GM23338 (cell line): ENCODE results near the gene IL36RN. TPM values are rescaled to one million over a fixed set of nuclear protein-coding genes. Genes with fewer than 3 reads are reported as not detected.

Source experiments
- ATAC-seq: fragments of 200-7000 bp; cut with Tn5 transposase; 3 replicates; pipeline ENCODE4 v1.9.1; 2020
- DNase-seq: peaks from one replicate; pipeline ENCODE4 v3.0.0-alpha.2; 2015; ENCODE audit warnings: low spot score
- H2AFZ ChIP-seq: fragments of 200-600 bp; sonication (generic); 2 replicates; pipeline ENCODE4 v1.8.0; 2016; ENCODE audit warnings: antibody characterized with exemption, mild to moderate bottlenecking, moderate library complexity
- H3F3A ChIP-seq: fragments of 200-600 bp; sonication (generic); replicated peaks from 2 replicates; pipeline ENCODE4 v1.8.0; 2017; ENCODE audit warnings: antibody characterized with exemption, mixed run types, low read depth
- H3K27ac ChIP-seq: fragments of 200-600 bp; sonication (generic); 2 replicates; pipeline ENCODE4 v1.6.1; 2016; ENCODE audit warnings: low read depth
- H3K27me3 ChIP-seq: fragments of 200-600 bp; sonication (generic); 2 replicates; pipeline ENCODE4 v1.8.0; 2016; ENCODE audit warnings: mild to moderate bottlenecking, mixed run types, moderate library complexity; ENCODE audit not compliant: insufficient read depth
- H3K36me3 ChIP-seq: fragments of 200-600 bp; sonication (generic); 2 replicates; pipeline ENCODE4 v1.8.0; 2016; ENCODE audit warnings: mild to moderate bottlenecking; ENCODE audit not compliant: insufficient read depth
- H3K4me1 ChIP-seq: fragments of 200-600 bp; sonication (generic); 2 replicates; pipeline ENCODE4 v1.8.0; 2016; ENCODE audit warnings: mild to moderate bottlenecking, moderate library complexity; ENCODE audit not compliant: insufficient read depth
- H3K4me2 ChIP-seq: fragments of 200-600 bp; sonication (generic); 2 replicates; pipeline ENCODE4 v1.7.1; 2017; ENCODE audit warnings: mixed run types
- H3K4me3 ChIP-seq: fragments of 200-600 bp; sonication (generic); 2 replicates; pipeline ENCODE4 v1.6.1; 2016; ENCODE audit warnings: mixed run types
- H3K79me2 ChIP-seq: fragments of 200-600 bp; sonication (generic); replicated peaks from 2 replicates; pipeline ENCODE4 v1.8.0; 2017; ENCODE audit warnings: mild to moderate bottlenecking; ENCODE audit not compliant: insufficient read depth
- H3K9me2 ChIP-seq: fragments of 200-600 bp; sonication (generic); 2 replicates; pipeline ENCODE4 v1.8.0; 2017; ENCODE audit not compliant: insufficient read depth
- H4K20me1 ChIP-seq: fragments of 200-600 bp; sonication (generic); replicated peaks from 2 replicates; pipeline ENCODE4 v1.8.0; 2017; ENCODE audit warnings: mild to moderate bottlenecking; ENCODE audit not compliant: insufficient read depth
- H3K27ac Mint-ChIP-seq: 2 replicates; pipeline ENCODE4 v1.8.0; 2020; ENCODE audit warnings: inconsistent platforms, mild to moderate bottlenecking, moderate library complexity, mixed read lengths
- H3K27me3 Mint-ChIP-seq: 3 replicates; pipeline ENCODE4 v1.8.0; 2022; ENCODE audit warnings: low read depth, mild to moderate bottlenecking, moderate library complexity, mixed read lengths, inconsistent platforms; ENCODE audit not compliant: insufficient read depth, poor library complexity
- H3K36me3 Mint-ChIP-seq: 3 replicates; pipeline ENCODE4 v1.8.0; 2021; ENCODE audit warnings: low read depth, mild to moderate bottlenecking, inconsistent platforms, moderate library complexity, mixed read lengths
- H3K4me1 Mint-ChIP-seq: 3 replicates; pipeline ENCODE4 v1.8.0; 2020; ENCODE audit warnings: mild to moderate bottlenecking, inconsistent platforms, mixed read lengths
- H3K4me3 Mint-ChIP-seq: 3 replicates; pipeline ENCODE4 v1.8.0; 2021; ENCODE audit warnings: moderate library complexity, mild to moderate bottlenecking, inconsistent platforms, mixed read lengths
- H3K9me3 Mint-ChIP-seq: 3 replicates; pipeline ENCODE4 v1.8.0; 2020; ENCODE audit warnings: moderate library complexity, mild to moderate bottlenecking, inconsistent platforms, mixed read lengths
- CREB1 ChIP-seq: fragments of 250-450 bp; sonication (Bioruptor Pico); IDR thresholded peaks from 2 replicates; pipeline ENCODE4 v1.5.0; 2020; ENCODE audit warnings: low read depth, mild to moderate bottlenecking, moderate library complexity
- EZH2 ChIP-seq: fragments of 200-600 bp; sonication (generic); IDR thresholded peaks from one replicate; pipeline ENCODE4 v1.8.0; 2017; ENCODE audit warnings: antibody characterized with exemption, mild to moderate bottlenecking, low read depth; ENCODE audit not compliant: unreplicated experiment
- EZH2phosphoT487 ChIP-seq: fragments of 200-600 bp; sonication (generic); IDR thresholded peaks from one replicate; pipeline ENCODE4 v1.8.1; 2018; ENCODE audit warnings: antibody characterized with exemption; ENCODE audit not compliant: unreplicated experiment
- JUNB ChIP-seq: IDR thresholded peaks from one replicate; pipeline ENCODE4 v1.6.1; 2016; ENCODE audit warnings: antibody characterized with exemption; ENCODE audit not compliant: unreplicated experiment
- NANOG ChIP-seq: IDR thresholded peaks from 2 replicates; pipeline ENCODE4 v1.6.1; 2016; ENCODE audit warnings: antibody characterized with exemption, borderline replicate concordance
- POLR2AphosphoS5 ChIP-seq: IDR thresholded peaks from 2 replicates; pipeline ENCODE4 v1.6.1; 2016; ENCODE audit warnings: antibody characterized with exemption, low read depth
- STAT1 ChIP-seq: IDR thresholded peaks from one replicate; pipeline ENCODE4 v1.6.1; 2016; ENCODE audit warnings: antibody characterized with exemption; ENCODE audit not compliant: unreplicated experiment
- ZNF114 ChIP-seq: fragments of 250-450 bp; sonication (Bioruptor Pico); IDR thresholded peaks from 2 replicates; pipeline ENCODE4 v1.5.0; 2020; ENCODE audit warnings: mild to moderate bottlenecking, moderate library complexity
- ZNF331 ChIP-seq: fragments of 250-450 bp; sonication (Bioruptor Pico); IDR thresholded peaks from 2 replicates; pipeline ENCODE4 v1.5.0; 2020; ENCODE audit warnings: low read depth, mild to moderate bottlenecking, moderate library complexity
- polyA plus RNA-seq: library from polyadenylated mRNA; unstranded; fragments of >200 nt; fragmentation: Nextera tagmentation; extraction: Ambion mirVana; gene quantifications from 2 replicates; pipeline ENCODE4 v1.2.1, GENCODE V29; 2016
- total RNA-seq: library from RNA; depleted of rRNA; stranded (reverse); fragments of >200 nt; shearing (Covaris generic); gene quantifications from 2 replicates; pipeline ENCODE4 v1.2.3, GENCODE V29; 2014
- TF ChIP-seq, protein P1 (sequence below): IDR thresholded peaks from 2 replicates; pipeline ENCODE4 v1.6.1; 2016; ENCODE audit warnings: antibody characterized with exemption
- TF ChIP-seq, protein P2 (sequence below), 2 experiments: fragments of 200-600 bp in 1 of 2; sonication (generic) in 1 of 2; conservative IDR thresholded peaks; 2 replicates each; pipeline versions ENCODE4 v1.5.1 to v1.6.1; 2016 to 2017; ENCODE audit warnings: antibody characterized with exemption in 2 of 2, low read depth in 2 of 2, mild to moderate bottlenecking in 2 of 2, moderate library complexity in 1 of 2
- TF ChIP-seq, protein P3 (sequence below): fragments of 250-450 bp; sonication (Bioruptor Pico); IDR thresholded peaks from 2 replicates; pipeline ENCODE4 v1.5.0; 2020; ENCODE audit warnings: mild to moderate bottlenecking, moderate library complexity

Gene IL36RN
- total and polyA plus RNA-seq, 2 experiments from 2014 or later: not detected

DNA sequence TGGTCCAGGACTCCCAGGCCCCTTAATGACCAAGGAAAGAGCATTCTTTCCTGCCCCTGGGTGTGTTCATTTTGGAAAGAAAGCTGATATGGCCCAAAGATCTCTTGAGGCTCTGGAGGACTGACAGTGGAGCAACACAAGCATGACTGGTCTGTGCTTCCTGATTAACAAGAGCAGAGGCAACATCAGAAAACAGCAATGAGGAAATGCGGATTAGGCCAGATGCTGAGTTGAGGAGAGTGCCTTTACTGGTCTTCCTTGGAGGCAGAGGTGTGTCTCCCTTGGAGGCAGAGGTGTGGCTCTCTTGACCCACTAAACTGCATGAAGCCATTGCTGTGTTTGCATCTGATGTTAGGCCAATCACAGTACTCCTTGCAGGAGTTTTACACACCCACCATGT is 26.3 kb upstream of the IL36RN start (continued):
- TF ChIP-seq, protein P1, sequence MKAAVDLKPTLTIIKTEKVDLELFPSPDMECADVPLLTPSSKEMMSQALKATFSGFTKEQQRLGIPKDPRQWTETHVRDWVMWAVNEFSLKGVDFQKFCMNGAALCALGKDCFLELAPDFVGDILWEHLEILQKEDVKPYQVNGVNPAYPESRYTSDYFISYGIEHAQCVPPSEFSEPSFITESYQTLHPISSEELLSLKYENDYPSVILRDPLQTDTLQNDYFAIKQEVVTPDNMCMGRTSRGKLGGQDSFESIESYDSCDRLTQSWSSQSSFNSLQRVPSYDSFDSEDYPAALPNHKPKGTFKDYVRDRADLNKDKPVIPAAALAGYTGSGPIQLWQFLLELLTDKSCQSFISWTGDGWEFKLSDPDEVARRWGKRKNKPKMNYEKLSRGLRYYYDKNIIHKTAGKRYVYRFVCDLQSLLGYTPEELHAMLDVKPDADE: no peak
- TF ChIP-seq CREB1 (CRISPR knock-in tag) (no peak), JUNB (no peak), NANOG (no peak)
- TF ChIP-seq, protein P2, sequence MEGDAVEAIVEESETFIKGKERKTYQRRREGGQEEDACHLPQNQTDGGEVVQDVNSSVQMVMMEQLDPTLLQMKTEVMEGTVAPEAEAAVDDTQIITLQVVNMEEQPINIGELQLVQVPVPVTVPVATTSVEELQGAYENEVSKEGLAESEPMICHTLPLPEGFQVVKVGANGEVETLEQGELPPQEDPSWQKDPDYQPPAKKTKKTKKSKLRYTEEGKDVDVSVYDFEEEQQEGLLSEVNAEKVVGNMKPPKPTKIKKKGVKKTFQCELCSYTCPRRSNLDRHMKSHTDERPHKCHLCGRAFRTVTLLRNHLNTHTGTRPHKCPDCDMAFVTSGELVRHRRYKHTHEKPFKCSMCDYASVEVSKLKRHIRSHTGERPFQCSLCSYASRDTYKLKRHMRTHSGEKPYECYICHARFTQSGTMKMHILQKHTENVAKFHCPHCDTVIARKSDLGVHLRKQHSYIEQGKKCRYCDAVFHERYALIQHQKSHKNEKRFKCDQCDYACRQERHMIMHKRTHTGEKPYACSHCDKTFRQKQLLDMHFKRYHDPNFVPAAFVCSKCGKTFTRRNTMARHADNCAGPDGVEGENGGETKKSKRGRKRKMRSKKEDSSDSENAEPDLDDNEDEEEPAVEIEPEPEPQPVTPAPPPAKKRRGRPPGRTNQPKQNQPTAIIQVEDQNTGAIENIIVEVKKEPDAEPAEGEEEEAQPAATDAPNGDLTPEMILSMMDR (conservative IDR thresholded peaks at IDR 0.05; ENCODE audit: low read depth in 2 of 2): no peak

DNA sequence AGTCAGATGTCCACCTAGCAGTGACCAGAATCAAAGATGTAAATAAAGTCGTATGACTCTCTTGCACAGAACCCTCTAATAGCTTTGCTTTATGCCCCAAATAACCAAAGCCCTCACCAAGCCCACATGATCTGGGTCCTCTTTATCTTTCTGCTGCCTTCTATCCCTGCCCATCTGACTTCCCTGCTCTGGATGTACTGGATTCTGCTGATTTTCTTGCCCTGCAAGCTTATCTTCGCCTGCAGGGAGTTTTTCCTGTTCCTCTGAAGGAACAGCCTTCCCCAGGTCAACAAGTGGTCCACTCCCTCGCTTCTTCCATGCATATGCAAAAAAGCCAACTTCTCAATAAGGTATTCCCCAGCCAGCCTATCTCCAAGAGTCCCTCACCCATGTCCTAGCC is 25.0 kb upstream of the IL36RN start:
- Histone ChIP-seq H2AFZ (no peak overlapping the region), H4K20me1 (no peaks in the 10 kb centered on the region), H3F3A (no peaks in the 10 kb centered on the region), H3K36me3 (no peaks in the 10 kb centered on the region), H3K4me3 (no peak overlapping the region), H3K4me1 (no peaks in the 10 kb centered on the region), H3K4me2 (no peak overlapping the region), H3K27me3 (no peaks in the 10 kb centered on the region), H3K9me2 (peaks cover 11% of the 10 kb centered on the region; the same call in 1 of the 2 replicates), H3K79me2 (no peaks in the 10 kb centered on the region), H3K27ac (no peak overlapping the region)
- no peak for ATAC-seq
- Mint-ChIP-seq H3K27me3 (peaks cover 3% of the 10 kb centered on the region), H3K36me3 (no peaks in the 10 kb centered on the region; the same call in 2 of the 3 replicates), H3K4me3 (no peak overlapping the region), H3K4me1 (peaks cover 2% of the 10 kb centered on the region; the same call in 1 of the 3 replicates), H3K27ac (no peak overlapping the region; the same call in 1 of the 2 replicates), H3K9me3 (no peaks in the 10 kb centered on the region; the same call in 1 of the 3 replicates)
- DNase-seq: no peak
- no peak for TF ChIP-seq JUNB
- no peak for TF ChIP-seq CREB1 (CRISPR knock-in tag)
- TF ChIP-seq, protein P1: no peak
- TF ChIP-seq NANOG: no peak
- no peak for TF ChIP-seq ZNF114 (CRISPR knock-in tag)
- TF ChIP-seq EZH2: no peak
- no peak for TF ChIP-seq ZNF331 (CRISPR knock-in tag)
- TF ChIP-seq EZH2phosphoT487: no peak
- TF ChIP-seq, protein P2 (conservative IDR thresholded peaks at IDR 0.05; ENCODE audit: low read depth in 2 of 2): no peak
- TF ChIP-seq, protein P3, sequence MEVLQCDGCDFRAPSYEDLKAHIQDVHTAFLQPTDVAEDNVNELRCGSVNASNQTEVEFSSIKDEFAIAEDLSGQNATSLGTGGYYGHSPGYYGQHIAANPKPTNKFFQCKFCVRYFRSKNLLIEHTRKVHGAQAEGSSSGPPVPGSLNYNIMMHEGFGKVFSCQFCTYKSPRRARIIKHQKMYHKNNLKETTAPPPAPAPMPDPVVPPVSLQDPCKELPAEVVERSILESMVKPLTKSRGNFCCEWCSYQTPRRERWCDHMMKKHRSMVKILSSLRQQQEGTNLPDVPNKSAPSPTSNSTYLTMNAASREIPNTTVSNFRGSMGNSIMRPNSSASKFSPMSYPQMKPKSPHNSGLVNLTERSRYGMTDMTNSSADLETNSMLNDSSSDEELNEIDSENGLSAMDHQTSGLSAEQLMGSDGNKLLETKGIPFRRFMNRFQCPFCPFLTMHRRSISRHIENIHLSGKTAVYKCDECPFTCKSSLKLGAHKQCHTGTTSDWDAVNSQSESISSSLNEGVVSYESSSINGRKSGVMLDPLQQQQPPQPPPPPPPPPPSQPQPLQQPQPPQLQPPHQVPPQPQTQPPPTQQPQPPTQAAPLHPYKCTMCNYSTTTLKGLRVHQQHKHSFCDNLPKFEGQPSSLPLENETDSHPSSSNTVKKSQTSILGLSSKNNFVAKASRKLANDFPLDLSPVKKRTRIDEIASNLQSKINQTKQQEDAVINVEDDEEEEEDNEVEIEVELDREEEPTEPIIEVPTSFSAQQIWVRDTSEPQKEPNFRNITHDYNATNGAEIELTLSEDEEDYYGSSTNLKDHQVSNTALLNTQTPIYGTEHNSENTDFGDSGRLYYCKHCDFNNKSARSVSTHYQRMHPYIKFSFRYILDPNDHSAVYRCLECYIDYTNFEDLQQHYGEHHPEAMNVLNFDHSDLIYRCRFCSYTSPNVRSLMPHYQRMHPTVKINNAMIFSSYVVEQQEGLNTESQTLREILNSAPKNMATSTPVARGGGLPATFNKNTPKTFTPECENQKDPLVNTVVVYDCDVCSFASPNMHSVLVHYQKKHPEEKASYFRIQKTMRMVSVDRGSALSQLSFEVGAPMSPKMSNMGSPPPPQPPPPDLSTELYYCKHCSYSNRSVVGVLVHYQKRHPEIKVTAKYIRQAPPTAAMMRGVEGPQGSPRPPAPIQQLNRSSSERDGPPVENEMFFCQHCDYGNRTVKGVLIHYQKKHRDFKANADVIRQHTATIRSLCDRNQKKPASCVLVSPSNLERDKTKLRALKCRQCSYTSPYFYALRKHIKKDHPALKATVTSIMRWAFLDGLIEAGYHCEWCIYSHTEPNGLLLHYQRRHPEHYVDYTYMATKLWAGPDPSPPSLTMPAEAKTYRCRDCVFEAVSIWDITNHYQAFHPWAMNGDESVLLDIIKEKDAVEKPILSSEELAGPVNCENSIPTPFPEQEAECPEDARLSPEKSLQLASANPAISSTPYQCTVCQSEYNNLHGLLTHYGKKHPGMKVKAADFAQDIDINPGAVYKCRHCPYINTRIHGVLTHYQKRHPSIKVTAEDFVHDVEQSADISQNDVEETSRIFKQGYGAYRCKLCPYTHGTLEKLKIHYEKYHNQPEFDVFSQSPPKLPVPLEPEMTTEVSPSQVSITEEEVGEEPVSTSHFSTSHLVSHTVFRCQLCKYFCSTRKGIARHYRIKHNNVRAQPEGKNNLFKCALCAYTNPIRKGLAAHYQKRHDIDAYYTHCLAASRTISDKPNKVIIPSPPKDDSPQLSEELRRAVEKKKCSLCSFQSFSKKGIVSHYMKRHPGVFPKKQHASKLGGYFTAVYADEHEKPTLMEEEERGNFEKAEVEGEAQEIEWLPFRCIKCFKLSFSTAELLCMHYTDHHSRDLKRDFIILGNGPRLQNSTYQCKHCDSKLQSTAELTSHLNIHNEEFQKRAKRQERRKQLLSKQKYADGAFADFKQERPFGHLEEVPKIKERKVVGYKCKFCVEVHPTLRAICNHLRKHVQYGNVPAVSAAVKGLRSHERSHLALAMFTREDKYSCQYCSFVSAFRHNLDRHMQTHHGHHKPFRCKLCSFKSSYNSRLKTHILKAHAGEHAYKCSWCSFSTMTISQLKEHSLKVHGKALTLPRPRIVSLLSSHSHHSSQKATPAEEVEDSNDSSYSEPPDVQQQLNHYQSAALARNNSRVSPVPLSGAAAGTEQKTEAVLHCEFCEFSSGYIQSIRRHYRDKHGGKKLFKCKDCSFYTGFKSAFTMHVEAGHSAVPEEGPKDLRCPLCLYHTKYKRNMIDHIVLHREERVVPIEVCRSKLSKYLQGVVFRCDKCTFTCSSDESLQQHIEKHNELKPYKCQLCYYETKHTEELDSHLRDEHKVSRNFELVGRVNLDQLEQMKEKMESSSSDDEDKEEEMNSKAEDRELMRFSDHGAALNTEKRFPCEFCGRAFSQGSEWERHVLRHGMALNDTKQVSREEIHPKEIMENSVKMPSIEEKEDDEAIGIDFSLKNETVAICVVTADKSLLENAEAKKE (CRISPR knock-in tag): no peak
- no peak for TF ChIP-seq POLR2AphosphoS5
- no peak for TF ChIP-seq STAT1
